ENCODE results near the gene TNKS1BP1. TPM values are rescaled to one million over a fixed set of nuclear protein-coding genes. Genes with fewer than 3 reads are reported as not detected.

Gene TNKS1BP1
- total RNA-seq, 1 donor from 2014 or later = 14.1 TPM

DNA sequence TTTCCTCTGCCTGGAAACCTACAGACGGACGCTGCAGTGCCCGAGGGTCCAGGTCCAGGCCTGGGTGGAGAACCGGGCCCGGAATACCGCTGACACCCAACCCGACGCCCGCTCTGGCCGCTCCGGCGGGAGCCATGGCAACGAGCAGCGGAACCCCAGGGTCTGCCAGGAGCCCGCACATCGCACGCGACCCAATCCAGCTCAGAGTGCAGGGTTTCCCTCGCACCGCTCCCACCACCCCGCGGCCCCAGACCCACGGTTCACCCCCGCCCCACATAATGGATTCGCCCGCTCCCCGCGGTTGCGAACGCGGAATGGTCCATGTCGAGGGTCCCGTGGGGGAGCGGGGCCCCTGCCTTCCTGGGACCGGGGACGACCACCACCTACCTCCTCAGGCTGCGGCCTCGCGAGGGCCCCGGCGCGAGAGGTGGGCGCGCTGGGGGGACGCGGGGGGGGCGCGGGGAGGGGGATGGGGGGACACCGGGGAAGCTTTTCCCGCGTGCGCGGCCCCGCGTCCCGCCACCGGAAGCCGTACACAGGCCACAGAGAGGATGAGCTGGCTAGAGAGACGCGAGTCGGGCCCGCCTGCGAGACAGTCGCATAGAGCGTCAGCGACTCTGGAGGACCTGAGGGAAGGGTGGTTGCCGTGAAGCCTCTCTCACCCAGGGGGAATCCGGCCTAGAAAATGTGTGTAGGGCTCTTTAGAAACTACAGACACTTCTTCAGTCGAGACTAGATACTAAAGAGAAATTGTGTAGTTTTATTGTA is 10.8 kb upstream of the TNKS1BP1 start, which contains the start of gene SSRP1:
Gene SSRP1, minus strand, starts transcription at position 550 of the 768 bp plus-strand sequence. CDS start 771 bp downstream, outside the sequence.
- intact Hi-C loops (cut with micrococcal nuclease) = loop anchor here (1.0 to 5.0 kb wide), 10 partner anchors 10 to 1807 kb away; partner anchors contain the start of genes CLP1, FAM111A, MED19 and TIMM10

DNA sequence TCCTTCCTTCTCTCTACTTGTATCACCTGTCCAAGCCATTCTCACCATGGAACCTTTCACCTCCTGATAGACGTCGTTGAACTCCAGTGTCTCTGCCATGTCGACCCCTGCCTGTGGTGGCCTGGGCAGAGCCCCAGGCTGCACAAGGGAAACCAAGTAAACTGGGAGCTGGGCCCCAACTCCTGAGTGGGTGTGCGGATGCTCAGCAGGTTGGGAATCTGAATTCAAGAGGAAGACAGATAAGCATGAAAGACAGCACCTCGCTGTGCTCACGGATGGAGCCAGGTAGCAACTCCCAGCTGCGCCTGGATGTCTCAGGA is 10.2 kb upstream of the TNKS1BP1 start:
- intact Hi-C loops (cut with micrococcal nuclease) = loop anchor here (1.0 to 5.0 kb wide), 7 partner anchors 10 to 1807 kb away; partner anchors contain the start of genes CLP1, FAM111A, MED19 and TMX2

DNA sequence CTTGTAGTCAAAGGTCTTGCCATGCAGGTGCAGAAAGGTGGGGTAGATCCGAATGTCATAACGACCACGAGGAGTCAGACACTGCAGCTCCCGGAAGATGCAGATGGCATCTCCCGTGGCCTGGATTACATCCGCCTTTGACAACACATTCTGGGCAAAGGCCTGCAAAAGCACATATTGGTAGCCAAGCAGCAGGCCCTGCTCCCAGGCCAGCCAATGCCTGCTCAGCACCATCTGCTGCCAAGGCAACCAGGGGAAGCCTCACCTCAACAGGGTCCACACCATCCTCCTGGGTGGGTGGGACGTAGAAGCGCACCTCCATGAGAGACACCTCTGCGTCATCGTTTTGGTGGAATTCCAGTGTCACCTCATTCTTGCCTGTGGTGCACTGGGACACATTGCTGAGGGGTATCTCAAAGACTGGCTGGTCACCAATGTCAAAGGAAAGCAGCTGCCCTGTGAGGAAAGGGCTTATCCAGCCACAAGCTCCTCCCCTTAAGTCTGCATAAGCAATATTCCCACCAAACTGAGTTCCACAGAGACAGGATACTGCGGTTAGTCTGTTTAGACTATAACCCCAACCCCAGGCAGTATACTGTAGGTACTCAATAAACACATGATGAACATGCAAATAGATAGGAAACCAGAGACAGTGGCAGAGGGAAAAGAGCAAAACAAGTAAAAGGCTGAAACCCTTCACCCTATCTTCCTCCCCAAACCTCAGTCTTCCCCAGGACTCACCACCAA is 8.1 kb upstream of the TNKS1BP1 start:
- intact Hi-C loops (cut with micrococcal nuclease) = no loop called here

DNA sequence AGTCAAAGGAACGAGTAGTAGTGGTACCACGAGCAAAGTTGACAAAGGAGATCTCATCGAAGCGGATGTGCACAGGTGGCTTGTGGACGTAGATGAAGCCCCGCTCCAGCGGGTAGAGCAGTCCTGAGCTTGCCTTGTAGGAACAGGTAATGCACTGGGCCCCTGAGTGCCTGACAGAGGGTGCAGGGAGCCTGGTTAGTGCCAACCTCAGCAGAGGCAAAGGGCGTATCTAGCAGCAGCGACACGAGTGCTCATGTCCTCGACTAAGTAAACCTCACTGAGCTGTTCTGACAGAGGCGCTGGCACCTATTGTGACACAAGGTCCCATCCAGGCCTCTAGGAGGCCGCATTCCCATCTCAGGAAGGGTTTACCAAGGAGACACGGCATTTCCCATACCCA is 7.0 kb upstream of the TNKS1BP1 start:
- intact Hi-C loops (cut with micrococcal nuclease) = no loop called here

DNA sequence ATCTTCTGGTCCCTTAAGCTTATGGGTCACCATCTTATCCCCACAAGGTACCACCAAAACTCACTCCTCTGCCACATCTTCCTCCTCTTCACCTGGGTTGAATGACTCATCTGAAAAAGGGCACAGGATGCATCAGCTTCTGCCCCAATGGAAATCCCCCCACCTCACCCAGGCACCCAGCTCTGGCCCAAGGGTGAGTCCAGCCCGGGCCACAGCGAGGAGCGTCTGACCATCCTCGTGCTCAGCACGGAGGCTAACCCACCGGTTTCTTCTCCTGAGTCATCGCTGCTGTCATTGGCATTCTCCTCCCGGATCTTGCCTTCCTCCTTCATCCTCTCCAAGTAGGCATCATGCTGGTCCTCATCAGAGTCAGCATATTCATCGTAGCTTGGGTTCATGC is 5.3 kb upstream of the TNKS1BP1 start:
- intact Hi-C loops (cut with micrococcal nuclease) = no loop called here

DNA sequence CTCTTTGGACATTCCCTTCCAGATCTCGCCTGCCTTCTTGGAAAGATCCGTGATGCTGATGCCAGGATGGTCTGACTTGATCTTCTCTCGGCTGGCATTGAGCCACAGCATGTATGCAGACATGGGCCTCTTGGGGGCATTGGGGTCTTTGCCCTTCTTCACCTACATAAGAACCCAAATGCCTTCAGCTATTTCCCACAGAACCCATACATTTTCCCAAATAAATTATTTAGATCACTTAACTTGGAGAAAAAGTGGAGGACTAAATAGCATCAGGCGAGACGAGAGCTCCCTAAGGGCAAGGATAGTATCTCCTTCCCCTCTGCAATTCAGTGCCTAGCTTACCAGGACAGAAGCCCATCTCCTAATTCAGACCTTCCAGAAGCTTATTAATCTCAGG is 3.0 kb upstream of the TNKS1BP1 start:
- intact Hi-C loops (cut with micrococcal nuclease) = loop anchor here (10.0 kb wide), 1 partner anchor 1197 kb away; no protein-coding TSS in a partner anchor

DNA sequence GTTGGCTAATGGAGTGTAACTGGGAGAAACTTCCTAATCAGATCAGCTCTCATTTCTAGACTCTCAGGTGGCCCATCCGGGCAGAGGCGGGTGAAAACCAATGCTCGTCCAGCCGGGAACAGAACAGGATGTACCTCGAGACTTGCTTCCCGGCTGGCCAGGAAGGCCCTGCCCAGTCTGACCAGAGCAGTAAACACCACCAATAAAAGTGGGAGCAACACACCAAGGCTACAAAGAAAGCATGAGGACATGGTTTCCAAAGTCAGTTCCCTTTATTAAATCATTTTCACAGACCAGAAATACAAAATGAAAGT is 940 bp upstream of the TNKS1BP1 start:
- intact Hi-C loops (cut with micrococcal nuclease) = loop anchor here (1.0 to 10.0 kb wide), 9 partner anchors 10 to 1253 kb away; partner anchors contain the start of genes CLP1, MED19, SELENOH and SSRP1

DNA sequence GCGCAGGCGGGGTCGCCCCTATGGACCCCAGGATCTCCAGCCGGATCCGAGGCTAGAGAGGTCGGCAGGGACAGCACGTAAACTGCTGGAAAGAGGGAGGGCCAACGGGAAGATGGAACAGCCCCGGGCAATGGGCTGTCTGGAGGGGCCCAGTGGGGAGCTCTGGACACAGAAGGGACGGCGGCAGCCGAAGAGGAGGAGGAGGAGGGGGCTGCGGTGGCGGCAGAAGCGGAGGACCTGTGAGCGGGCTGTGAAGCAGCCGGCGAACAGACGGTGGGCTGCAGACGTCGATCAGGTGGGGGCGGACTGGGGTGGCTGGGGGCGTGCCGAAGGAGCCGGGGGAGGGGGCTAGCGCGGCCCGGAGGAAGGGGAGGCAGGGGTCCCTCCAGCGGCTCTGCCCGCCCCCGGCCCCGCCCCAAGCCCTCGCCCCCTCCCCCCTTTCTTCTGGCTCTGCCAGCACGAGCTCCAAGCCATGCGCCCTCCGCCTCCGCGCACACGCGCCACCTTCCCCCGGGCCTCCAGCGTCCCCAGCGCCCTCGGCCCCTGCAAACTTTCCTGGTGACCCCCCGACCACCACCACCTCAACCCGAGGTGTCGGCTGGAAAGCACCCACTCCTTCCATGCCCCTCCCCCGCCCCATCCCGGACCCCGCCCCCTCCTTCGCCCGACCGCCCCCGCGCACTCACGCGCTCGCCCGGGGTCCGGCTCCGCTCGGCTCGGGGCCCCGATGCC is 432 bp downstream of the TNKS1BP1 start:
- intact Hi-C loops (cut with micrococcal nuclease) = loop anchor here (10.0 kb wide), 1 partner anchor 1200 kb away; no protein-coding TSS in a partner anchor

DNA sequence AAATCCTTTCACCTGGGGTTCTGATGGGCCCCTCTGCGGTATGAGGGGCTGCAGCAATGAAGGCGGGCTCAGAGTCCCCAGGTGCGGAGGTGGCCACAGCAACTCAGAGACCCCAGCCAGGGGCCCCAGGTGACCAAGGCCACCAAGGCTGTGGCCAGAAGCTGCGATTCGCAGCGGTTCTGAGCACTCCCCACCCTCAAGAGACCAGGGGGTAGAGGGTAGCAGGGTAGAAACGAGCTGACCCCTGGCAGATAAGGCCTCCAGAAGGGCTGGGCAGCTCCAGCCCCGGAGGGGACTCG is 948 bp downstream of the TNKS1BP1 start:
- intact Hi-C loops (cut with micrococcal nuclease) = loop anchor here (10.0 kb wide), 1 partner anchor 1201 kb away; no protein-coding TSS in a partner anchor

DNA sequence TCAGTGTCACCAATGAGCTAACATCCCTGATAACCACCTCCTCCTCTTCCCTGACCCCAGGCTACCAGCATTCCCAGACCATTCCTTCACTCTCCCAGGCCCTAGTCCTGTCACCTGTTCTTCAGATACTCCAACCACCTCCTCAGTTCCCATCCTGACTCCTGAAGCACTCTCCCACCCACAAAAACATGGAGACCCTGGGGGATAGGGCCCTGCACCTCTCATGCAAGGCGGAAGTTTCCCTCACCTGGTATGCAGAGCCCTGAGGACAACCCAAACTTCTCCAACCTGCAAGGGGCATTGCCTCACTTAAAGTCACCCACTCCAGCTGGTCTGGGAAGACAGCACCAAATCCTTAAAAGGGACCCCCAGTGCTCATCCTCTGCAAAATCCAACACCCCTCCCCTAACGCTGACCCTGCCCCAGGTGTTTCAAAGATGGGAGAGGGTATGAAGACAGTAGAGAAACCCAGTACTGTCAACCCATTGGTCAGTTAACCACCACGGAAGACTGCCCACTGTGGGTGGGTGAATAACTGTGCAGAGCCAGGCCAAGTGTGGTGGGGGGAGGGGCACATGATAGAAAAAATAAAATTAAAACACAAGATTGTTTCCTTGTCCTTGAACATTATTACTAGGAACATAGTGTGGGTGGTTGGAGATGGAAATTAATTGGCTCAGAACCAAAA is 1.4 kb downstream of the TNKS1BP1 start:
- intact Hi-C loops (cut with micrococcal nuclease) = loop anchor here (10.0 kb wide), 1 partner anchor 1201 kb away; no protein-coding TSS in a partner anchor

DNA sequence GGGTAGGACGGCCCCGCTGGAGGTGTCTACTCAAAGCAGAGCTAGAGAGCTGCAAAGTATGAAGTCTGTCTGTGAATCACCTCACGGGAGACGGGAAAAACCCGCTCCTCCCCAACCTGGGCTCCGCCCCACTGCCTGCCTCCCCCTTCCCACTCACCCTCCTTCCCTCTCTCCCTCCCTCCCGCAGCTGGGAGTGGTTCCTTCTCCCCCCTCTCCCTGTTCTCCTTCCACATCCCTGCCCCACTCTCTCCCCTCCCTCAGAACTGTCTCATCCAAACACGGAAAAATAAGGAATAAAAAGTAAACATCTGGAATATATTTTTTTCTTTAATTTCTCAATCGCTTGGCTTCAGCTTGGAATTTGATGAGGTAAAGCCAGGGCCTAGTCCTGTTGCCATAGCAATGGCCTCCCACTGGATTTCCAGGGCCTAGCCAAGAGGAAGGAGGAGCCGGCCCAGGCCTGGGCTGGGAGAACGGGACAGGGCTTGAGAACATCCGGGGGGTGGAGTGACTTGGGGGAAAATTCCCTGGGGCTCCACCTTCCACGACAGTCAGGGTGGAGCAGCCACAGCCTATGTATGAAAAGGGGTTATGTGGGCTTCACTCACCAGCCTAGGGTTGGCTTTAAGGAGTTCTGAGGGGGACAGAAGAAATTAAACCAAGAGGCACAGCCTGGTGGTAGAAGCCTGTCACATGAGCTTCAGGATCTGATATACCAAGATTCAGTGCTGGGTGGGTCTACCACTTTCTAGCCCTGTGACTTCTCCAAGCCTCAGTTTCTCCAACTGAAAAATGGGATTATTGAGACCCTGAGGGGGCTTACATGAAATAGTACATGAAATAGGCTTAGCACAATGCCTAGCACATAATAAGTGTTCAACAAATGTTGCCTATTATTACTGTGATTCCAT is 2.2 kb downstream of the TNKS1BP1 start:
- intact Hi-C loops (cut with micrococcal nuclease) = loop anchor here (10.0 kb wide), 1 partner anchor 1202 kb away; no protein-coding TSS in a partner anchor

DNA sequence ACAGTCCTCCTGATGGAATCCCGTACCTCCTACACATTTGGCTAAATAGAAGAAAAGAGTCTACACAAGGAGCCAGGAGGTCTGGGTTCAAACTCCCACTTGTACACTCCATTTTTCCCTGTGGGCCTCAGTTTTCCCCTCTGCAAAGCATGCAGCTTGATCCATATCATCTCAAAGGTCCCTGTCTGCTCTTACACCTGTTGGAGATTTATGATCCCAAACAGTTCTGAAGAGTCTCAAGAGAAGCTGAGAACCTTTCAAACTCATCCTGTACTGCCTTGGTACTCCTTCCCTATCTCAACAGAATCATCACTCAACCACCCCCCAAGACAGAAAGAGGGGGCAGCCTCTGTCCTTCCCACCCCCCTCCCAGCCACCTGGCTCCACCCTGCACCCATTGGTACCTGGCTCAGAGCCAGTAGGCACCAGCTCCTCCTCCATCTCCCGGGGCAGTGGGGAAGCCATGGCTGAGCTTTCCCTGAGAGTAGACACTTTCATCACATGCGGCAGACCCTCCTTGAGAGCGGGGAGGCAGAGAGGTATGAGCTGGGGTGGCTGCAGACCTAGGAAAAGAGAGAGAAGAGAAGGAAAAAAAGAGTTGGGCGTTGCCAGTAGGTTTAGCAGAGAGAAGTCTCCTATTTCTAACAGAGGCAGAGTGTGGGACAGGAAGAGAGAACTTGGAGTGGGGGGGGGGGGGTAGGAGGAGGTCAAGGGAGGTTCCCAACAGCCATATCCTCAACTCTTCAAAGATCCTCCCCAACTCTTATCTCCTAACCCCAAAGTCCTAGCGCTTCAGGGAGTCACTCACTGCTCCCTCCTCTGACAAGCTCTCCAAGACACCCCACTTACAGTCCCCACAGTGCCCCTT is 3.1 kb downstream of the TNKS1BP1 start:
- intact Hi-C loops (cut with micrococcal nuclease) = loop anchor here (10.0 kb wide), 1 partner anchor 1203 kb away; no protein-coding TSS in a partner anchor

DNA sequence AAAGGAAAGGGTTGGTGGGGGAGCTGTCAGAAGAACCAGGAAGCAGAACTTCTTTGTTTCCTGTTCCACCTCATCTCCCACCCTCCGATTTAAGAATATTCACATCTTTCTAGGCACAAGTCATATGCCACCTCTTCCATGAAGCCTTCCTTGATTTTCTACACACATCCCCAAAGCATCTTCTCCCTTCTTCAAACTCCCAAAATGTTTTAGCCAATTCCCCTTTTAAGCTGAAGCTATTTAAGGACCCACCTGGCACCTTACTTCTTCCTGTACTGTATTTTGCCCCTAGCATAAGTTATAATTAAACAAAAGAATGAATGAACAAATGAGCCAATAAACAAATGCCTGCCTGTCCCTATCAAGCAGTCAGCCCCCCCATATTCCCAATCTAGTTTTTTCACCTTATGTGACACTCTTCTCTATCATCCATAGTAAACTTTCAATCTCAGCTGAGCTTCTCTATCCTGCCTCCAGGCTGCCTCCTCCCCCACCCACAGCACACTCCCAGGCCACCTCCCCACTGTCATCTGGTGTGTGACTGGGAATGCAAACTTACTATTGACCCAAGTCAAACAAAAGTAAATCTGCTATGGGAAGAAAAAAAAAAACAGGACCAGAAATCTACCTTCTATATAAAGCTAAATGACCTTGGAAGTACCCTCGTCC is 3.9 kb downstream of the TNKS1BP1 start:
- intact Hi-C loops (cut with micrococcal nuclease) = loop anchor here (10.0 kb wide), 1 partner anchor 1204 kb away; no protein-coding TSS in a partner anchor

DNA sequence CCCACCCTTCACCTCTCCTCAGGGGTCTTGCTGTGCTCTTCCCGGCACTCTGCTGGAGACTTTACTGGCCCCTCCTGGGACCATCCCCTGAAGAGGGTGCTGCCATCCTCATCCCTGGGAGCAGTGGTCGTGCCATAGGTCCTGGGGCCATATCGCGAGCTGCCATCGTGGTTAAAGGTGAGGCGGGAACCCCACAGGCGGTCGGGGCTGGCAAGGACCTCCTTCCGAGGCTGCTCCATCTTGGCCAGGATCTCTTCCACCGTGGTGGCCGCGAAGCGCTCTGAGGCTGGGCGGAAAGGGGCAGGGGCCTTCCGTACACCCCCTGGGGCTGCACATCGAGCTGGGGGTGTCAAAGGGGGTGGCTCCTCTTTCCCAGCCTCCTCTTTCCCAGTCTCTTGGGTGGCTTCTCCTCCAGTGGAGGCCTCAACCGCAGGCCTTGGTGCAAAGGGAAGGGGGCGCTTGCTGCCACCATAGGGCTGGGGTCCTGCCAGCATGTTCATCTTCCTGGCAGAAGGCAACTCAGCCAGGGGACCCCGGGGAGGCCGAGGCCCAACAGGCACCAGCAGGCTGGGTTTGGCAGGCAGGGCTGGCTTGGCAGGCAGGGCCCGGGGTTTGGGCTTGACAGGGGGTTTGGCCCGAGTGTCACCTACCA is 4.6 kb downstream of the TNKS1BP1 start:
- intact Hi-C loops (cut with micrococcal nuclease) = loop anchor here (10.0 kb wide), 1 partner anchor 1205 kb away; no protein-coding TSS in a partner anchor

DNA sequence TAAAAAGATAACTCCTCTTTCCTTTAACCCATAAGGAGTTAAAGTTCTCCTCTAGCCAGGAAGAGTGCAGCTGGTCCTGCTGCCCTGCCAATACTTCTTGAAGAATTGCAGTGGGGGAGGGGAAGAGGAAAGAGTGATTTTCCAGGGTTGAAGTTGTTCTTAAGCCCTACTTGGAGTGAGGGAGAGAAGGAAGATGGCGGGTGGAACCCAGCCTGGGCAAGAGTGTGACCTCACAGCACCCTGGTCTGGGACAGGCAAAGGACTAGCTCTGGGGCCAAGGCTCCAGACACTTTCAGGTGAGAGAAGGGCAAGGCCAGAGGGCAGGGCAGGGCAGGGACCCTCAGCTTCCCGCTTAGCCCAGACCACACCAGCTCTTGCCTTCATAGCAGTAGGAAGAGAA is 6.6 kb downstream of the TNKS1BP1 start:
- intact Hi-C loops (cut with micrococcal nuclease) = no loop called here

DNA sequence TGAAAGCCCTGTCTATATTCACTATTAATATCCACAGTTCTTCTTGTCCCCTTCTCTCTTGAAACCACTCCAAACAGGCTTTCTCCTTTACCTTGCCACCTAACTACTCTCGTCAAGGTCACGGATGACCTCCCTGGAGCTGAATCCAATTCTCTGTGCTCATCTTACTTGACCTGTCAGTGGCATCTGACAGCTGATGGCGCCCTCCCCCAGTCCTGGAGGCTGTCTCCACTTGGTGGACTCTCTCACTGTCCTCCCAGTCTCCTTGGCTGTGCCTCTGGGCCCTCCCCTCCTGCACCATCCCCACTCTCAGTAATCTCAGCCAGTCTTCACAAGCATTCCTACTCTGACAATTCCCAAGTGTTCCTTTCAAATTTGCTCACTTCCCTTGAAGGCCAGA is 8.7 kb downstream of the TNKS1BP1 start:
- intact Hi-C loops (cut with micrococcal nuclease) = no loop called here

DNA sequence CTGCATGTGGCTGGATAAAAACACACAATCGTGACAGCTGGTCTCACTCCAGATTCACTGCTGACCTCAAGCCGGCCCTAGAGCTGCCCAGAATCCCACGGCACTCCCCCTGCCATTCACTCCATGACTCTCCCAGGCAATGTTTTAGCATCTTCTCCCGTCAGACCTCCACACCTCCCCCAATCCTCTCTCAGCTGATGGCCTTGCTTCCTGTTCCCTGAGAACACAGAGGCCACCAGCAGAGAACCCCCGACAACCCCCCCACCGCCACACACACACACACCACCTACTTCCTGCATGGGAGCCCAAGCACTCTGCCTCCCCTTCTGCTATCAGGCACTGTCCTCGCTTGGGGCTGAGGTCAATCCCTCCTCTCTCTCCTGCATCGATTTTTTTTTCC is 9.3 kb downstream of the TNKS1BP1 start:
- intact Hi-C loops (cut with micrococcal nuclease) = no loop called here

Measured in T-helper 1 cell treated with Interleukin-12 subunit alpha and Interleukin-12 subunit beta and Interleukin-4 antibody, amounts not matched to agents 30 ng/mL and 1 ng/mL, for 36 hours (primary cell).